ENCODE results near the gene PLCL1.

PLCL1 gene

DNA sequence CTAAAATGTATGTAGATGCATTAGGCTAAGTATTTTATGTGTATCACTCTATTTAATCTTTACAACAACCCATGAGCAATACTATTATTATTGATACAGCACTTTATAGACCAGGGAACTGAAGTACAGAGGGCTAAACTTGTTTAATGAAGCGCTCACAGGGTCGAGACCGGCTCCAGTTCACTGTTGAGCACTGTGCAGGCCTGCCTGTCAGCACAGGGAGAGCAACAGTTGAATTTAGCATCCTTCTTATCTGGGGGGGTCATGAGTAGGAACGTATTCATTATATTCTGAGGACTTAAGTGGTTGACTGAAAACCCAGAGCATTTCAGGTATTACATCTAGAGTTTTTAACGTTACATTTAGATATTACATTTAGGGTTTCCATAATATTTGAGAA lies 120.1 kb downstream of the PLCL1 start:
- TF ChIP-seq CTCF (IDR thresholded peaks at IDR 0.05; ENCODE audit: borderline replicate concordance, insufficient read depth, low read depth, low read length): no peak
- H3K4me3 ChIP-seq (ENCODE audit: low read depth, low read length): no peak overlapping the region

DNA sequence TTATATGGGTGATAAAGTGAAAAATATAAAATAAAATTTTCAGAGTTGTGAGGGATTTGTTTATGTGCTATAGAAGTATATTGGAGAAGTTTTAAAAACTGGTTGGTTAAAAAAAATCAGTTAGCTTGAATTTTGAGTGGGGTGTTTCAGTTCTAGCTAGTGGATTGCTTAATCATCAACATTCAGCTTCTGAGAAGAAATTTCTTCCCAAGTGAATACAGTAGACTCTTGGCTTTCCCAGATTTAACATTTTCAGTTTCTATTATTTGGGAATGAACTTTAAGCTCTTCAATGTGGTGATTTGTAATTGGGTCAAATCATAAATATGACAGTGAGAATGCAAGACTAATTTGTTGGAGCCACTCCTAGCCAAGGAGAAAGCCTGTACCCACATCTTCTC lies 120.8 kb downstream of the PLCL1 start:
- no peak for TF ChIP-seq CTCF (IDR thresholded peaks at IDR 0.05; ENCODE audit: borderline replicate concordance, insufficient read depth, low read depth, low read length)

GRCh38 chr2:197925976-197926375 lies 121.6 kb downstream of the PLCL1 start:
- TF ChIP-seq CTCF (IDR thresholded peaks at IDR 0.05; ENCODE audit: borderline replicate concordance, insufficient read depth, low read depth, low read length): no peak
- no peak overlapping the region for H3K4me3 ChIP-seq (ENCODE audit: low read depth, low read length)

More for the DNA sequence above, 120.8 kb downstream of the PLCL1 start:
- H3K4me3 ChIP-seq (ENCODE audit: low read depth, low read length): no peak overlapping the region

- H3K4me3 ChIP-seq (ENCODE audit: low read depth, low read length): no peak overlapping the region
- no peak for TF ChIP-seq CTCF (IDR thresholded peaks at IDR 0.05; ENCODE audit: borderline replicate concordance, insufficient read depth, low read depth, low read length)
These were observed 122.3 kb downstream of the PLCL1 start for GRCh38 chr2:197926673-197927072.

- TF ChIP-seq CTCF (IDR thresholded peaks at IDR 0.05; ENCODE audit: borderline replicate concordance, insufficient read depth, low read depth, low read length): no peak
- H3K4me3 ChIP-seq (ENCODE audit: low read depth, low read length): no peak overlapping the region
These were observed 123.6 kb downstream of the PLCL1 start for GRCh38 chr2:197927994-197928393.

DNA sequence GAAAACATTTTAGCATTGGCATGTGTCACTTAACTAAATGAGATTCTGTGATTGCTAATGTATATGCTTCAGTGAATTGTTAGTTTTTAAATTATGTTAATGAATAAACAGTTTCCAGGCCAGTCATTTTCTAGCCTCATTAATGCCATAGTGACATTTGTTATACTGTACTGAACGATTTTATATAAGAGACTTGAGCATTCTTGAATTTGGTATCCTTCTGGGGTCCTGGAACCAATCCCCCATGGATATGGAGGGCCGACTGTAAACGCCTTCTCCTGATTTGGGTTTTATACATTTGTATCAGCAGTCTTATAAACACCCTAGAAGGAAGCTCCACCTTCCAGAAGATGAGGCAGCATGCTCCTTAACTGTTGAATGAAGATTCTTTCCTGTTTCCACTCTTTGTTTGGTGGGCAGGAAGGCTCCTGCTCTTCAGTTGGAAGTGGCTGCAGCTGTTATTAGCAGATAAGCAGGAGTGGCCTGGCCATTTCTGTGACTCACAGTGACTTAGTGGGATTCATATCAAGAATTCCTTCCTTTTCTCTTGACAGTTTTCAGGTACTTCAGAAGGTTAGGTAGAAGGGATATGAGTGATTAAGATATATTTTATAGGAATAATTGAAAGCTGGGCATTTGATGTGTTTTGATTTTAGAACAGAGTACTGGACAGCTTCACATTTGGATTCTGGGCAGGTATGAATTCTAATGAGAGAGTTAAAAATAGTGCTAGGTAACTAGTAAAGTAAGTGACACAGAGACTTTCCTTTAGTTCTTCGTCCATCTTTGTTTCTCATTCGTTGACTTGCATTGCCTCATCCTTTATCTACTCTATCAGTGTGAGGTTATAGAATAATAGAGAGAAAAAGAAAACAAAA lies 124.9 kb downstream of the PLCL1 start:
- H3K4me3 ChIP-seq (ENCODE audit: low read depth, low read length): no peak overlapping the region
- no peak for TF ChIP-seq CTCF (IDR thresholded peaks at IDR 0.05; ENCODE audit: borderline replicate concordance, insufficient read depth, low read depth, low read length)

GRCh38 chr2:197929886-197930227 lies 125.5 kb downstream of the PLCL1 start:
- TF ChIP-seq CTCF (IDR thresholded peaks at IDR 0.05; ENCODE audit: borderline replicate concordance, insufficient read depth, low read depth, low read length): no peak

More at GRCh38 chr2:197929886-197930227, 125.5 kb downstream of the PLCL1 start:
- H3K4me3 ChIP-seq (ENCODE audit: low read depth, low read length): no peak overlapping the region
